ENCODE measurements around the gene CHD2. TPM values are rescaled to one million over a fixed set of nuclear protein-coding genes. Genes with fewer than 3 reads are reported as not detected.

CHD2 gene
- total RNA-seq, 1 donor from 2014 or later: 100 TPM

DNA sequence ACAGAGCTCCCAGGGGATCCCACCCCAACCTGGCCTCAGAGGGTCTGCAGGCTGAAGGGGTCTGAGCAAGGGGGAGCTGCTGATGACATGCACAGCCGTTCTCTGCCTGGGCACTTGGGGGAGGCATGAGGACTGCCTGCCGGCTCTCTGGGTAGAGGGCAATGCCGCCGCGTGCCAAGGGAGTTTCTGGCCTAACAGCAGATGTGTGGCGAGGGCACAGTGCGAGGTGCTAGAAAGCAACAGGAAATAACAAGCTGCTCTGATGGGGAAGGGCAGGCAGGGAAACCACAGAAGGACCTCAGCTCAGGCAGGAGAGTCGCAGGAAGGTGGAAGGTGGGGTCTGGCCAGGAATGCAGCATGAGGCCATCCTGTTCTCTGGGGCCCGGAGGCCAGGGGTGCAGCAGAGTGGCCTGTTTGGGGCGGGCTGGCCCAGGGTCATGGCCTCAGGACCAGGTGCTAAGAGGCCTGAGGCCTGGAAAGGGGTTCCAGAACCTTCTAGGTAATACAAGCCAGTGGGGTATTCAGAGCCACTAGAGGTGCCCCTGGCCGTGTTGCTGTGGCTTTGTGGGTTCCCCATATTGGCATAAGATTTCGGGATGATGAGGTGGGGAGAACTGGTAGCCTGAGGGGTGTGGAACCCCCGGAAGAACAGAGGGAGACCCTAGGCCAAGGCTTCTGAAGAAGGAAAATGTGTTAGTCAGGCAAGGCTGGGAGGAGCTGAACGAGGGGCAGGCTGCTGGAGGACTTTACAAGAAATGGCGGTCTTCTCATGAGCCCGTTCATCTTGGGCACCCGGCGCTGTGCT lies 147.7 kb downstream of the CHD2 start:
- no peak for DNase-seq (ENCODE audit: extremely low spot score in 2 of 2)
- no peak overlapping the region for H3K27ac ChIP-seq
- H3K9me3 ChIP-seq: no peaks in the 10 kb centered on the region
- H3K4me1 ChIP-seq: peaks cover 31% of the 10 kb centered on the region
- H3K27me3 ChIP-seq: no peaks in the 10 kb centered on the region
- H3K4me3 ChIP-seq: no peak overlapping the region
- intact Hi-C loops (cut with DNase I): no loop called here
- TF ChIP-seq CTCF (IDR thresholded peaks at IDR 0.05) (no peak), POLR2AphosphoS5 (IDR thresholded peaks at IDR 0.05; ENCODE audit: insufficient read depth in 1 of 2, low read depth in 1 of 2) (no peak), POLR2A (IDR thresholded peaks at IDR 0.05) (no peak)
- H3K36me3 ChIP-seq: peaks cover 0 to 53% of the 10 kb centered on the region in 2 donors

DNA sequence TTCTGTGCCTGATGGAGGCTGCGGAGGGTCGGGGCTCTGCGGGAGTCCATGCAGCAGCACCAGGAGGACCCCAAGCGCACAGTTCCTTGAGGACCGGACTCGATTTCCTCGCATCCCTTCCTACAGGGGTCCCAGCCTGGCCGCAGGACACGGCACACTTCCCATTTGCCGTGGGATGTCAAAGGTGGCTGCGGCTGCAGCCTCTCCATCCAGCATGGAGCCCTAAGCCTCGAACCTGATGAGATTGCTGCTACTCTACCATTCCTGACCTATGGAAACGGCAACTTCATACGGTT lies 148.2 kb downstream of the CHD2 start:
- no peak for TF ChIP-seq POLR2AphosphoS5 (IDR thresholded peaks at IDR 0.05; ENCODE audit: insufficient read depth in 1 of 2, low read depth in 1 of 2)
- no peak for TF ChIP-seq POLR2A (IDR thresholded peaks at IDR 0.05)
- TF ChIP-seq CTCF (IDR thresholded peaks at IDR 0.05): no peak
- Histone ChIP-seq H3K4me3 (no peak overlapping the region), H3K9me3 (no peaks in the 10 kb centered on the region), H3K36me3 (peaks cover 0 to 53% of the 10 kb centered on the region in 2 donors), H3K27ac (no peak overlapping the region), H3K27me3 (no peaks in the 10 kb centered on the region), H3K4me1 (peaks cover 31% of the 10 kb centered on the region)
- no peak for DNase-seq (ENCODE audit: extremely low spot score in 2 of 2)
- intact Hi-C loops (cut with DNase I): no loop called here

DNA sequence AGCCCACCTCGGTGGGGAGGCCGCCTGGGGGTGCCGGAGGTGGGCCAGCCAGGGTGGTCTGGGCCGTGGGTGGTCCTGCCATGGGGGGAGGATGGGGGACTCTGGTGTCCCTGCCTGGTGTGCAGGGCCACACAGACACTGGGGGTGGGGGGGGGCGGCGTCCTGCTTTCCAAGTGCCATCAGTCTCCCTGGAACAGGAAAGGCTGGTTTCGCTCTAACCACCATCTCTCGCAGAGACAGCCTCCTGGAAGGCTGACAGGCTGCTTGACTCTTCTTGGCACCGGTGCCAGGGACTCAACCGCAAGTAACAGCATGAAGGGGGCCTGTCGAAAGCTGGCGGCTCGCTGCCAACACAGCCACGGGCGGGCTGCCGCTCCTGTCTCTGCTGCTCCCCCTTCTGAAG lies 148.6 kb downstream of the CHD2 start:
- Histone ChIP-seq H3K27me3 (no peaks in the 10 kb centered on the region), H3K36me3 (peaks cover 0 to 53% of the 10 kb centered on the region in 2 donors), H3K27ac (no peak overlapping the region), H3K4me3 (no peak overlapping the region), H3K9me3 (no peaks in the 10 kb centered on the region), H3K4me1 (peaks cover 31% of the 10 kb centered on the region)
- intact Hi-C loops (cut with DNase I): no loop called here
- no peak for DNase-seq (ENCODE audit: extremely low spot score in 2 of 2)
- TF ChIP-seq POLR2AphosphoS5 (IDR thresholded peaks at IDR 0.05; ENCODE audit: insufficient read depth in 1 of 2, low read depth in 1 of 2) (no peak), POLR2A (IDR thresholded peaks at IDR 0.05) (no peak), CTCF (IDR thresholded peaks at IDR 0.05) (no peak)

GRCh38 chr15:93049233-93049632 lies 149.1 kb downstream of the CHD2 start:
- intact Hi-C loops (cut with DNase I): no loop called here
- no peak for TF ChIP-seq POLR2A (IDR thresholded peaks at IDR 0.05)
- TF ChIP-seq POLR2AphosphoS5 (IDR thresholded peaks at IDR 0.05; ENCODE audit: insufficient read depth in 1 of 2, low read depth in 1 of 2): no peak
- TF ChIP-seq CTCF (IDR thresholded peaks at IDR 0.05): no peak
- Histone ChIP-seq H3K9me3 (no peaks in the 10 kb centered on the region), H3K4me1 (peaks cover 31% of the 10 kb centered on the region), H3K36me3 (peaks cover 0 to 52% of the 10 kb centered on the region in 2 donors), H3K27ac (no peak overlapping the region), H3K27me3 (no peaks in the 10 kb centered on the region), H3K4me3 (no peak overlapping the region)
- DNase-seq (ENCODE audit: extremely low spot score in 2 of 2): no peak

DNA sequence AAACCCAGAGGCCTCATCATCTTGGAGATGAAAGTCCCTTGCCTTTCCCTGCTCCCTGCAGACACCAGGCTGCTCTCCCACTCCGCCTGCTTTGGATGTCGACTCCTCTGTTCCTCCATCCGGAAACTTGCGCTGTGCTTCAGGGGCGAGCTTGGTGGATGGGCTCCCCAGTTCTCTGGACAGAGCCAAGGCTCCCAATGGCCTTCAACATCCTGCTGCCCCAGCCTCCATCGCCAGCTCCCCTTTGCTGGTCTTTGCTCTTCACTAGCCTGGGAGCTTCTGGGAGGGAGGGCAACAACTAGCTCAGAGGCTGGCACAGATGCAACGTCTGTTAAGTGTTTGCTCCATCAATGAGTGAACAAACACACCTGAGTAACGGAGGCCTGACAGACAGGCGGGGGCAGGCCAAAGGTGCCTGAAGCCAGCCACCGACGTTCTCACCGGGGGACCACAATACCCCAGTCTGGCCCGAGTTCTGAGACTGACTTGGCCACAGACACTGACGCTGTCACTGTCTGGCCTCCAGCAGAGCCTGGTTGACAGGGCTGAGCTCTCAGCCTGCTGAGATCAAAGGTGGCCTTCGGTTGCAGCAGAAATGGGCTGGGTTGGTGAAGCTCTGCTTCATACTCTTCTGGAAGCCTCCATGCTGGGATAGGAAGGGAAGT lies 149.9 kb downstream of the CHD2 start:
- no peaks in the 10 kb centered on the region for H3K27me3 ChIP-seq
- intact Hi-C loops (cut with DNase I): no loop called here
- H3K4me1 ChIP-seq: peaks cover 31% of the 10 kb centered on the region
- H3K4me3 ChIP-seq: no peak overlapping the region
- TF ChIP-seq POLR2AphosphoS5 (IDR thresholded peaks at IDR 0.05; ENCODE audit: insufficient read depth in 1 of 2, low read depth in 1 of 2) (no peak), CTCF (IDR thresholded peaks at IDR 0.05) (no peak), POLR2A (IDR thresholded peaks at IDR 0.05) (no peak)
- H3K9me3 ChIP-seq: no peaks in the 10 kb centered on the region
- H3K27ac ChIP-seq: no peak overlapping the region
- H3K36me3 ChIP-seq: peaks cover 0 to 44% of the 10 kb centered on the region in 2 donors
- DNase-seq (ENCODE audit: extremely low spot score in 2 of 2): no peak
